ENCODE results near the gene IPO11.

IPO11 gene

DNA sequence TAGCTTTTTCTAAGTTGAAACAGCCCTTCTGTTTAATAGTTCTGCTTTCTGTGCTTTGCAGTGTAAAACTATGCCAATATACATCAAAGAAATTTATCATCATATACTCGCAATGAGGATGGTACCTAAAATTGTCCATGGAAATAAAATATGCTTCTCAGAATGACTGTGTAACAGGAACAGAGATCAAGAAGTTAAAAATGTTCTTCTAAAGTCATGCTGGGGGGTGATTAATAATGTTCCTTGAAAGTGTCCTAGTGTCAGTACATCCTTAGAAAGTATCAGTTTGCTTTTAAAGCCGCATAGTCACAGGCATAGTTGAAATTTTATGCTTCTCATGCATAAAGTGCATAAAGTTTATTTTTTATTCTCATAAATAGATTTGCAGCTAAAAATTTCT, 162.0 kb downstream of the IPO11 start:
- no peak for DNase-seq

DNA sequence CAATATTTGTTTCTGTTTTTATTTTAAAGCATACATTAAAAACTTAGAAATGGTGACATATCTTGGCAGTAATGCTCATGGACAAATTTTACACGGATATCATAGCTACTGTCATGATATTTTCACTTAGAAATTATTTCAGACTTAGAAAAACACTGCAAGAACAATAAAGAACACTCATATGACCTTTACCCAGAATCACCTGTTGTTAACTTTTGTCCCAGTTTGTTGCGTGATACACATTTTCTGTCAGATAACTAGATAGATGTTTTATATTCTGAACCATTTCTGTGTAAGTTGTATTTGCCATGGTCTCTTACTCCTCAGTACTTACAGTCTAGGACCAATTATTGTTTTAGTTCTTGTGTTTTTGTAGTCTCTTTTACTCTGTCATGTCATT, 162.5 kb downstream of the IPO11 start:
- no peak for DNase-seq

DNA sequence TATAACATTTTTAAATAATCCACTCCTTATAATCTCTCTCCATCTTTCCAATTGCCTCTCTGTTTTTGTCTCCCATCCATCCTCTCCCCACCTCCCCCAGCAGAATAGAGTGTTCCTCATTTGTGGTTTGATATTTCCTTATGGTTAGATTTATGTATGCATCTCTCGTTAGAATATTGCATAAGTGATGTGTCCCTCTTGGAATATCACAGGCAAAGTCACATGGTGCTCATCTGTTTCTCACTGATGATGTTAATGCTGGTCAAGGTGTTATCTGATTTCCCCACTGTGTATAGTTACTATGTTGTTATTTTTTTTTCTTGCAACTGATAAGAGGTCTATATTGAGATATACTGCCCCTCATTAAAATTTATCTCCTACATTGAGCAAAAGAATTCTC, 162.9 kb downstream of the IPO11 start:
- DNase-seq = no peak

DNA sequence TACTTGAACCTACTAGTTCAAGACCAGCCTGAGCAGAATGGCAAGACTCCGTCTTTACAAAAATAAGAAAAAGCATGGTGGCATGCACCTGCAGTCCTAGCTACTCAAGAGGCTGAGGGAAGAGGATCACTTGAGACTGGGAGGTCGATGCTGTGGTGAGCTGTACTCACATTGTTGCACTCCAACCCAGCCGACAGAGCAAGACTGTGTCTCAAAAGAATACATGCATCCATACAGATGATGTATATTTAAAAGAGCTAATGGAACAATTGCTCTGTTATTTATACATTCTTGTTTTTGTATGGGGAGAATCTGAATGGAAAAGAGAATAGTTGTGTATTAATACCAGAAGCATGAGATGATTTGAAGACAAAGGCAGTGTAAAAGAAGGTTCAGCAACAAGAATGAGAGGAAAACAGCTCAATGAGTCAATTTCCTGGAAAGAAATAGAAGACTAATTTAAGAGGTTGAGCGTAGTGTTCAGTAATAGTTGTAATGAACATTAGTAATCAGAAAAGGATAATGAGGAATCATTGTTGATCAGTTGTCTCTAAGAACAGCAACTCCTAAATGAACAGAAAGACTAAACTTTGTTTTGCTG, 164.1 kb downstream of the IPO11 start:
- DNase-seq = no peak

- no peak for DNase-seq
These were observed 164.9 kb downstream of the IPO11 start for GRCh38 chr5:62577488-62577887.

DNA sequence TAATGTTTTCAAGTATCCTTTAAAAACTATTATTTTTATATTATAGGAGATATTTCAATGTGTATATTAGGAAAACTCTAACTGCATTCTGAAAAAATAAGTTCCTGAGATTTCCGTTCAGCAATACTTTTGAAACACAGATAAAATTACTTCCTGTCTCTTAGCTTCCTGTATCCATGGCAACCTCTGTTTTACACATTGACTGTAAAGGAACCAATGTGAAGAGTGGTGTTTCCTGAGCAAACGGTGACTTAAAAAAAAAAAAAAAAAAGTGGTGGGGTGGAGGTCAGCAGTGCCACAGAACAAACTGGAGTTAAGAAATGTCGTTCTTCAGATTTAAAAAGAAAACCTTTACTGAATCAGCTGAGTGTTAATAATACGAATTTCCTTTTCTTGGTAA, 166.0 kb downstream of the IPO11 start, which contains the start of gene LRRC70:
Gene LRRC70 (plus strand): TSS at position 280 of the 400 bp plus-strand sequence. CDS start 620 bp downstream, outside the sequence.
- DNase-seq = no peak

GRCh38 chr5:62579761-62580160, 167.2 kb downstream of the IPO11 start:
- DNase-seq = no peak

- DNase-seq = no peak
These were observed 169.5 kb downstream of the IPO11 start for GRCh38 chr5:62581836-62582597.

- no peak for DNase-seq
These were observed 171.8 kb downstream of the IPO11 start for GRCh38 chr5:62584391-62584790.

DNA sequence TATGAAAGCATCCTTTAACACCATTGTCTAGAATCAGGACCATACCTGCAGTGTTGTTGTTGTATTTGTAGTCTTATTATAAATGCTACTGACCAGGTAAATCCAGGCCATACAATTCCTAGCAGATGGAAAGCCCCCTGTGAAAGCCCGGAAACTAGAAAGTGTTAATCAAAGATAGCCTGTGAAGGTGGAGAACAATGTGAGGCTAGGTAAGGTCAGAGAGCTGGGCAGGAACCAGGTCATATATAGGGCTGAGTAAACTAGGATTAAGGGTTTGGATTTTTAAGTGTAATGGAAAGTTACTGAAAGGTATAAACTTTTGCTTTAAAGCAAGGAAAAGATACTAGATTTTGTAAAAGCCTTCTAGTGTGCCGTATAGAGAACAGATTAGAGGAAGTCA, 172.7 kb downstream of the IPO11 start:
- DNase-seq = no peak

- no peak for DNase-seq
These were observed 173.2 kb downstream of the IPO11 start for GRCh38 chr5:62585751-62586150.

- DNase-seq = no peak
These were observed 175.2 kb downstream of the IPO11 start for GRCh38 chr5:62587737-62588136.

- DNase-seq = no peak
These were observed 176.1 kb downstream of the IPO11 start for GRCh38 chr5:62588668-62589067.

DNA sequence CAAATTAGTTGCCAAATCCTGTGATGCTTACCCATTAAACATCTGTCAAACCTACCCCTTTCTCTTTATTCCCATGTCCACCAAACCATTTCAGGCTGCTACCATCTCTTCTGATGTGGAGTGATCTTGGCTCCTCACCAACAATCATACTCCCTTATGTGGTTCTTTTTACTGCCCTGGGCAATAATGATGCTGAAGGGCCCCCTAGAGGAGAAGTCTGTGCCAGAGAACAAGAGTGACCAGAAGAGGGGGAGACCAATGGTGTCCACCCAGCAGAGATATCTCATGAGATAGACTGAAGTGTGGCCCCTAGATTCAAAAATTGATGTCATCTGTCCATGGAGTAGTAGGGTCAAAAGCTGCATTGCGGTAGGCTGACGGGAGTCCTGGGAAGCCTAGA, 176.9 kb downstream of the IPO11 start:
- DNase-seq = no peak

- no peak for DNase-seq
These were observed 177.8 kb downstream of the IPO11 start for GRCh38 chr5:62590387-62590786.

GRCh38 chr5:62592558-62592957, 180.0 kb downstream of the IPO11 start:
- DNase-seq = no peak

GRCh38 chr5:62593331-62593730, 180.8 kb downstream of the IPO11 start:
- no peak for DNase-seq

- DNase-seq = no peak
These were observed 181.9 kb downstream of the IPO11 start for GRCh38 chr5:62594364-62594984.

DNA sequence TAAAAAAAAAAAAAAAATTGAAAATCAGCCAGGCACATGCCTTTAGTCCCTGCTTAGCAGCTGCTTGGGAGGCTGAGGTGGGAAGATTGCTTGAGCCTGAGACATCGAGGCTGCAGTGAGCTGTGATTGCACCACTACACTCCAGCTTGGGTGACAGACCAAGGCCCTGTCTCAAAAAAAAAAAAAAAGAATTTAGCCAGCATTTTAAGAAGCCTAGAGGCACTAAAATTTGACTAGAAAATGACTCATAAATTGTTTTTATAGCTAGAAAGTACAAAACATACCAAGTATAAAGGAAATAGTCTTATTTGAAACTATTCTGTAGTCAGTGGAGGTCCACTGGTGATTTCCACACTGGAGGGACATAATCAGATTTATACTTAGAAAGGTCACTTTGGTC, 183.5 kb downstream of the IPO11 start:
- DNase-seq = no peak

GRCh38 chr5:62596691-62597090, 184.1 kb downstream of the IPO11 start:
- no peak for DNase-seq

DNA sequence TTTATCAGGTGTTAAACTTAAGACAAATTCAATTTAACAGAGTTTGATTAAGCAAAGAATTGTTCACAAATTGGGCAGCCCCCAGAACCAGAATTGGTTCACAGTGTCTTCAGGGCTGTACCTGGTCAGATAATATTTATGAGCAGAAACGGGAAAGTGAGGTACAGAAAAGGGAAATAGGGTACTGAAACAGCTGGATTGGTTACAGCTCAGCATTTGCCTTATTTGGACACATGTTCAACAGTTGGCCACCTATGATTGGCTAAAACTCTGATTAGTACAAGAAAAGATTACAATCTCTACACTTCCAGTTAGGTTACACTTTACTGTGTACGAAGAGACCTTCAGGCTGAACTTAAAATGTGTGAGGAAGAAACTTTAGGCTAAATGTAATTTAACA, 184.8 kb downstream of the IPO11 start:
- no peak for DNase-seq

DNA sequence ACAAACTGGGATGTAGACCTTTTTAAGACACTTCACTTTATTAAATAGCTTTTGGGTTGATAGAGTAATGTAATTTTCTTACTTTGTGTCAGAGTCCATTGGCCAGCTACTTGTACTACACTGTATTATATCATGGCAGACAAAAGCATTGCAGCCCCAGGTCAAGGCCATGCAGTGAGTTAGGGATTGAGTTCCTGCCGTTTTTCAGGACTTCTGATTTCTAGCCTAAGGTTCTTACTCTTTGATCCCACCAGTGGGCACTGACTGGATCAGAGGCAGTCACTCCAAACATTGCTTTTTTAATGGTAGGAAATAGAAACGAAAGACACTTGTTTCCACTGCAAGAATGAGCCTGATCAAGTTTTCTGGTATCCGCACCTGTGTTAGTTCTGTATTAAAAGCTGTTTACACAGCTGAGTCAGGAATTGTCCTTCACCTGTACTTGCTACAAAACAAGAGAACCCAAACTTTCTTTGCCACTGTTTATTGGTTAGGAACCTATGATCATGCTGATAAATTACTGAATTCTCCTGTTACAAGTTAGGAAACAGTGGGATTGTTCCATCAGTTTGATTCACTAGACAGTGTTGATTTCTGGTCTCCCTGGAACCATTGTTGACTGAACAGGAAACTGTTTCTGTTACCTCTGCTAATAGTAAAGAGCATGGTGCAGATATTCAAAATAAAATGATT, 188.1 kb downstream of the IPO11 start:
- no peak for DNase-seq

GRCh38 chr5:62603934-62604333, 191.4 kb downstream of the IPO11 start:
- no peak for DNase-seq

DNA sequence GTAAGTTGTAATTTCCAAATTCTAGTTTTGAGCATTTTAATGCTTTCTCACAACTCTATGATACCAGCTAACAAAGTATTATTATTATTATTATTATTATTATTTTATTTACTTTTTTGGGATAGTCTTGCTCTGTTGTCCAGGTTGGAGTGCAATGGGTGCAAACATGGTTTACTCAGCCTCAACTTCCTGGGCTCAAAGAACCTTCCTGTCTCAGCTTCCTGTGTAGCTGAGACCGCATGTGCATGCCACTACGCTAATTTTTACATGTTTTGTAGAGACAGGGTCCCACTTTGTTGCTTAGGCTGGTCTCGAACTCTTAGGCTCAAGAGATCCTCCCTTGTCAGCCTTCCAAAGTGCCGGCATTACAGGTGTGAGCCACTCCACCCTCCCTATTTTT, 193.1 kb downstream of the IPO11 start:
- DNase-seq = no peak

All from hippocampal formation (tissue), 2 donors.